Mammary epithelial cell (primary cell): Measurements from ENCODE around the gene CAP1.

Experiments used
- EZH2 ChIP-seq: IDR thresholded peaks from 2 replicates; pipeline ENCODE4 v1.6.1; 2012; ENCODE audit warnings: low read length, inconsistent platforms, borderline replicate concordance
- TF ChIP-seq, protein P1 (sequence below), 2 donors: IDR thresholded peaks in 1 of 2; conservative IDR thresholded peaks in 1 of 2; 2 replicates each; pipeline ENCODE4 v1.5.1; 2011 to 2012; ENCODE audit warnings: inconsistent platforms in 2 of 2, low read length in 2 of 2, mild to moderate bottlenecking in 2 of 2, control low read depth in 1 of 2, low read depth in 1 of 2; ENCODE audit not compliant: insufficient read depth in 1 of 2; ENCODE audit errors: extremely low read depth in 1 of 2

- TF ChIP-seq, protein P1, sequence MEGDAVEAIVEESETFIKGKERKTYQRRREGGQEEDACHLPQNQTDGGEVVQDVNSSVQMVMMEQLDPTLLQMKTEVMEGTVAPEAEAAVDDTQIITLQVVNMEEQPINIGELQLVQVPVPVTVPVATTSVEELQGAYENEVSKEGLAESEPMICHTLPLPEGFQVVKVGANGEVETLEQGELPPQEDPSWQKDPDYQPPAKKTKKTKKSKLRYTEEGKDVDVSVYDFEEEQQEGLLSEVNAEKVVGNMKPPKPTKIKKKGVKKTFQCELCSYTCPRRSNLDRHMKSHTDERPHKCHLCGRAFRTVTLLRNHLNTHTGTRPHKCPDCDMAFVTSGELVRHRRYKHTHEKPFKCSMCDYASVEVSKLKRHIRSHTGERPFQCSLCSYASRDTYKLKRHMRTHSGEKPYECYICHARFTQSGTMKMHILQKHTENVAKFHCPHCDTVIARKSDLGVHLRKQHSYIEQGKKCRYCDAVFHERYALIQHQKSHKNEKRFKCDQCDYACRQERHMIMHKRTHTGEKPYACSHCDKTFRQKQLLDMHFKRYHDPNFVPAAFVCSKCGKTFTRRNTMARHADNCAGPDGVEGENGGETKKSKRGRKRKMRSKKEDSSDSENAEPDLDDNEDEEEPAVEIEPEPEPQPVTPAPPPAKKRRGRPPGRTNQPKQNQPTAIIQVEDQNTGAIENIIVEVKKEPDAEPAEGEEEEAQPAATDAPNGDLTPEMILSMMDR (conservative IDR thresholded peaks at IDR 0.05 in 1 of 2, IDR thresholded peaks at IDR 0.05 in 1 of 2; ENCODE audit: extremely low read depth in 1 of 2, insufficient read depth in 1 of 2, low read depth in 1 of 2, low read length in 2 of 2) = no peak
- no peak for TF ChIP-seq EZH2
Measured at GRCh38 chr1:39996396-39997004, 44.0 kb upstream of the CAP1 start.
